ENCODE results near the gene KIF9. TPM values are rescaled to one million over a fixed set of nuclear protein-coding genes. Genes with fewer than 3 reads are reported as not detected.
"Not testable (repeated sequence)": the region's sequence is repeated elsewhere in the genome, so short reads cannot be mapped to it uniquely, and the experiment has no call there.

The KIF9 gene
- total RNA-seq, 1 donor from 2014 or later: 4.3 TPM

- H3K27ac Mint-ChIP-seq (ENCODE audit: unreplicated experiment): no peak overlapping the region
- peak; percentile 56 for DNase-seq (ENCODE audit: low spot score)
- TF ChIP-seq CTCF (IDR thresholded peaks at IDR 0.05): no peak
- H3K4me1 Mint-ChIP-seq (ENCODE audit: low read depth): no peaks in the 10 kb centered on the region
- no peaks in the 10 kb centered on the region for H3K27me3 Mint-ChIP-seq (ENCODE audit: low read depth)
- no peaks in the 10 kb centered on the region for H3K36me3 Mint-ChIP-seq (ENCODE audit: low read depth)
- H3K9me3 Mint-ChIP-seq (ENCODE audit: low read depth): no peaks in the 10 kb centered on the region
- H3K4me3 Mint-ChIP-seq (ENCODE audit: unreplicated experiment): no peak overlapping the region
These were observed 23.5 kb downstream of the KIF9 start for GRCh38 chr3:47259114-47259513.

GRCh38 chr3:47256331-47256730 is 26.3 kb downstream of the KIF9 start:
- H3K4me1 Mint-ChIP-seq (ENCODE audit: low read depth); H3K4me3 Mint-ChIP-seq (ENCODE audit: unreplicated experiment); H3K36me3 Mint-ChIP-seq (ENCODE audit: low read depth); H3K27me3 Mint-ChIP-seq (ENCODE audit: low read depth); H3K27ac Mint-ChIP-seq (ENCODE audit: unreplicated experiment); H3K9me3 Mint-ChIP-seq (ENCODE audit: low read depth): not testable (repeated sequence)
- DNase-seq (ENCODE audit: low spot score): peak; percentile 20

DNA sequence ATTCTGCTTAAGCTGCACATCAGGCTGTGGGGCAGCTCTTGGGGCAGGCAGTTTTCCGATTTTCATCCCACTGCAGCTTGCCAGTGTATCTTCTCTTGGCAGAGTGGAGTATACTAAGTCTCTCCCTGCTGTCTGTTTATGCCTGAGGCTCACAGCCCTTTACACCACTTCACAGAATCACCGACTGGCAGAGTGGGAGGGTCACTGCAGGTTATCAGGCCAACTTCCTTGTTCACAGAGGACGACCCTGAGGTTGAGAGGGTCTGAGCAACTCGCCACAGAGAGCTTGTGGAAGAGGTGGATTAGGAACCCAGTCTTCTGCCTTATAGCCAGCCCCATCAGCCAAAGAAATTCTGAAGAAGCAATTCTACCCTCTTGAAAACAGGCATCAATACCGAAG is 30.9 kb downstream of the KIF9 start:
- peak; percentile 12 for DNase-seq (ENCODE audit: low spot score)
- no peaks in the 10 kb centered on the region for H3K36me3 Mint-ChIP-seq (ENCODE audit: low read depth)
- no peak overlapping the region for H3K4me3 Mint-ChIP-seq (ENCODE audit: unreplicated experiment)
- H3K27ac Mint-ChIP-seq (ENCODE audit: unreplicated experiment): no peak overlapping the region
- no peak for TF ChIP-seq CTCF (IDR thresholded peaks at IDR 0.05)
- no peaks in the 10 kb centered on the region for H3K4me1 Mint-ChIP-seq (ENCODE audit: low read depth)
- no peaks in the 10 kb centered on the region for H3K9me3 Mint-ChIP-seq (ENCODE audit: low read depth)
- H3K27me3 Mint-ChIP-seq (ENCODE audit: low read depth): peaks cover 2% of the 10 kb centered on the region

DNA sequence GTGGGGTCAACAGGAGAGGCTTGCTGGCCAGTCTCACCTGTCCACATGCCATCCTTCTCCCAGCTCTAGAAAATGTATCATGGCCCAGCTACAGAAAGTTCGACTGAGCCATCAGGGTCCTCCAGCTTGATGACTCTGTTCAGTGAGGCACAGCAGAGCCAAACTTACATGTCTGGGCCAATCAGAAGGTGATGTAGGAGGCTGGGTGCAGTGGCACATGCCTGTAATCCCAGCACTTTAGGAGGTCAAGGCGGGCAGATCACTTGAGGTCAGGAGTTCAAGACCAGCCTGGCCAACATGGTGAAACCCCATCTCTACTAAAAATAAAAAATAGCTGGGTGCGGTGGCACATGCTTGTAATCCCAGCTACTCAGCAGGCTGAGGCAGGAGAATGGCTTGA is 31.5 kb downstream of the KIF9 start:
- H3K4me1 Mint-ChIP-seq (ENCODE audit: low read depth); H3K9me3 Mint-ChIP-seq (ENCODE audit: low read depth); H3K4me3 Mint-ChIP-seq (ENCODE audit: unreplicated experiment); H3K36me3 Mint-ChIP-seq (ENCODE audit: low read depth); H3K27me3 Mint-ChIP-seq (ENCODE audit: low read depth); H3K27ac Mint-ChIP-seq (ENCODE audit: unreplicated experiment): not testable (repeated sequence)
- peak; percentile 10 for DNase-seq (ENCODE audit: low spot score)

GRCh38 chr3:47250309-47251060 is 32.1 kb downstream of the KIF9 start:
- peak; percentile 71 for TF ChIP-seq CTCF (IDR thresholded peaks at IDR 0.05)
- no peaks in the 10 kb centered on the region for H3K9me3 Mint-ChIP-seq (ENCODE audit: low read depth)
- H3K36me3 Mint-ChIP-seq (ENCODE audit: low read depth): no peaks in the 10 kb centered on the region
- H3K4me1 Mint-ChIP-seq (ENCODE audit: low read depth): no peaks in the 10 kb centered on the region
- peak; percentile 42 for DNase-seq (ENCODE audit: low spot score)
- no peak overlapping the region for H3K27ac Mint-ChIP-seq (ENCODE audit: unreplicated experiment)
- peaks cover 2% of the 10 kb centered on the region for H3K27me3 Mint-ChIP-seq (ENCODE audit: low read depth)
- no peak overlapping the region for H3K4me3 Mint-ChIP-seq (ENCODE audit: unreplicated experiment)

DNA sequence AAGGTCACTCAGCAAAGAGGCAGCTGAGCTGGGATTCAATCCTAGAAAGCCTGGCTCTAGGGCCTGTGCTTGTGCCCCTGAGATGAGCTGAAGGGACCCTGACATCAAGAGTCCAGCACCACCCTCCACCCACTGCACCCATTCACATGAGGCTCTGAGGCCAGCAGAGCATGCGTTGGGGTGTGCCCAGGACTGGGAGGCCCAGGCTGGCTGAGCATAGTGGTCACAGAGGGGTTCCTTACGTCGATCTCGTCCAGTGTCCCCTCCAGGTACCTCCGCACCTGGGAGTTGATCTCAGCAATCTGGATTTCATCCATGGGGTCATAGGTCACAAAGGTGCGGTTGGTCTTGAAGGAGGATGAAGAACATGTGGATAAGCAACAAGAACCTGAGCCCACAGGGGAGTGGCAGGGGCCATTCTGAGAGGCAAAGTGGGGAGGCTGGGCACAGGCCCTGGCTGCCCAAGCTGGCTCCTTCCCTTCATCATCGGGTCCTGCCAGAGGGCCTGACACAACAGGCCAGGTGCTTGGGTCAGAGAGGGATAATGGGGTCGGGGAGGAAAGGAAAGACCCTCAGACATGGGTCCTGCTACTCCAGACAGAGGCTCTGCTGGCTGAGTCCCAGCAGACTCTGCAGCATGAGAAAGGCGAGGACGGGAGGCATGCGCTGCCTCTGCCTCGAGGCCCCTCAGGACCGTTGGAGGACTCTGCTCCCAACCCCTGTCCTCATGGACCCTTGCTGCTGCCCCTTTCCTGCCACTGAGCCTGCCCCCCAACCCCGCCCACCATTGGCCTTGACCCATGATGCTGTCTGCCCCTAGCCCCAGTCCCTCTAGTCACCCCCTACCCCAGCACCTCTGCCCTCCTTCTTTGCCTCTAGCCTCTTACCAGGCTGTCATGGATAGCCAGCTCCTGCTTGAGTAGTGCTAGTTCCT is 35.2 kb downstream of the KIF9 start:
- no peak overlapping the region for H3K27ac Mint-ChIP-seq (ENCODE audit: unreplicated experiment)
- H3K4me3 Mint-ChIP-seq (ENCODE audit: unreplicated experiment): no peak overlapping the region
- H3K4me1 Mint-ChIP-seq (ENCODE audit: low read depth): no peaks in the 10 kb centered on the region
- no peaks in the 10 kb centered on the region for H3K9me3 Mint-ChIP-seq (ENCODE audit: low read depth)
- TF ChIP-seq CTCF (IDR thresholded peaks at IDR 0.05): no peak
- DNase-seq (ENCODE audit: low spot score): peak; percentile 75
- no peaks in the 10 kb centered on the region for H3K36me3 Mint-ChIP-seq (ENCODE audit: low read depth)
- H3K27me3 Mint-ChIP-seq (ENCODE audit: low read depth): peaks cover 2% of the 10 kb centered on the region

Measured in chondrocyte (in vitro differentiated cells).